DMS53 (cell line): ENCODE data around the gene CCL8.

Experiments
- DNase-seq: peaks from one replicate; lab custom pipeline; 2025; lab: John Stamatoyannopoulos, UW

Gene CCL8

DNA sequence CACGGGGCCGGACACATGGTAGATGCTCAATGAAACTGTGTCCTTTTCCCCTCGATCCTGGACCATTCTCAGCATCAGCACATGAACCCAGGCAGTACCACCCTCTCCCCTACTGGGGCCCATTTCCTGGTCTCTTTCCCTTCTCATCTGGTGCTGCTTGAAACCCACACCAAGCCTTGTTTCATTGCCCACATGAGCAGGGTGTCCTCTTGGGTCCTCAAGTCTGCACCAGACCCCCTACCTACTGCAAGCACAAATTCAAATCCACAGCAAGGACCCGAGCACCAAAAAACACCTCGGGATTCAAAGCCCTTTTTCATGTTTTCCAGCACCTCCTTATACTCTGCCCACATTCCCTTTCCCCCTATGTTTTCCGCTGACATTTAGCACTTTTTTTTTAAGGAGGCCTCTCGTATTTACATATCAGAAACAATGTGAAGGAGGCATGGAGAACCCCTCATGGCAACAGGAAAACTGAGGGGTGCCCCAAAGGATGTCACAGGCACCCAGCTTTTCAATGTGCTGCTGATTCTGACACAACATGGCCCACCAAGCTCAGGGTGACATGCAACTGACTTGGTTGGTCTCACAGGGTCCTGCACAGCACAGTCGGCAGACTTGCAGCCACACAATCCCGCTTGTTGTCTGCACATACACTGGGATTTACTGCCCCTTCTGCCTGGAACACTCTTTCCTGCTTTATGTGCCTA, 48.4 kb downstream of the CCL8 start:
- no peak for DNase-seq

DNA sequence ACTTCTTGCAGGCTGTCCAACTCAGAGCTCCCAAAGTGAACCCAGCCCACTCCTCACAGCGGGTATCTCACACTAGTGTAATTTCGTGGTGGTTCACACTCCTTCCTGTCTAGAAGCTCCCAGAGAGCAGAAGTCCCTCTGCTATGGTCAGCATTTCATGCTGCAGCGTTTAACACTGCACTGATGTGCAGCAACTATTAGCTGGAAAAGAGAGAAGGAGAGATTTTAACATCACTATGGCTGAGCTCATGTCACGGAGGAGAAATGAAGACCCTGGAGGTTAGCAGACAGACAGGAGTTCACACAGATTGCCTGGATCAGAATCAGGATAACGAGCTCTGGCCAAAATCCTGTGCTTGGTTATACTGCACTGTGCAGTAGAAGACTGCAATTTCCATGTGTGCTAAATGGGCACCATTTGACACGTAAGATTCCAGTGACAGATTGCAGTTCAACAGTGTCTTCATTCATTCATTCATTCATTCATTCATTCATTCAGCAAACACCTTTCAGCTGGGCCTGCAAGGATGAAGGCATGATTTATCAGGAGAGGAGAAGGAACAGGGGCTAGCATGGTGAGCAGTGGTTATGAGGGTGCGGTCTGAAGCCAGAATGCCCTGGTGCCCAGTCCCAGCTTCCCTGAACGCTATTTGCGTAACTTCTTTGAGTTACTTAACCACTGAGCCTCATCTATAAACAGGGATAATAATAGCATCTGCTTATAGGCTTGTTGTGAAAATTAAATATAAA, 49.1 kb downstream of the CCL8 start:
- no peak for DNase-seq

GRCh38 chr17:34368946-34369500, 49.8 kb downstream of the CCL8 start:
- no peak for DNase-seq

GRCh38 chr17:34369571-34369970, 50.3 kb downstream of the CCL8 start:
- DNase-seq, result no peak

DNA sequence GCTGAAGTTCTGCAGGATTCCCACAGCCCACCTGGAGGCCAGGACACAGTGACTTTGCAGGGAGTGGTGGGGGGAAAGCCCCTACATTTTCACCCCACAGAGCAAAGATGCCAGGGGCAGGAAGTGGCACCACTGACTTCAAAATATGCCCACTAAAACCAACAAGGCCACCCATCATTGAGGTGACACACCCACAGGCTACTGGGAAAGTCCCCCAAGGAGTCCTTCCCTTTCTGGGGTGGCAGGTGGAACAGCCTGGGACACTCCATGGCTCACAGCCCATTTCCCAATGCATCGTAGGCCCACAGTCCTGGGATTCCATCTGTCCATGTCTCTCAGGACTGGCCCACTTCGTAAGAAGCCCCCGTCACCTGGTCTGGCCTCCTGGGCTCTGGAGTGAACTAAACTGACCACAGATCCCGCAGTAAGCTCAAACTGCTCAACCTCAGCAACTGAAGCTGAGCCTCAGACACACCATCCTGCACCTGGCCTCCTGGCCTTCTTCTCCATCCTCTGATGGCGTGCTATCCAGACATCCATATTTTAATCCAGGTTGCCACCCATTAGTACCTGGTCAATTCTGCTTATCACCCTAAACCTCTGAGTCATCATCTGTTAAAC, 51.3 kb downstream of the CCL8 start:
- DNase-seq, result no peak

DNA sequence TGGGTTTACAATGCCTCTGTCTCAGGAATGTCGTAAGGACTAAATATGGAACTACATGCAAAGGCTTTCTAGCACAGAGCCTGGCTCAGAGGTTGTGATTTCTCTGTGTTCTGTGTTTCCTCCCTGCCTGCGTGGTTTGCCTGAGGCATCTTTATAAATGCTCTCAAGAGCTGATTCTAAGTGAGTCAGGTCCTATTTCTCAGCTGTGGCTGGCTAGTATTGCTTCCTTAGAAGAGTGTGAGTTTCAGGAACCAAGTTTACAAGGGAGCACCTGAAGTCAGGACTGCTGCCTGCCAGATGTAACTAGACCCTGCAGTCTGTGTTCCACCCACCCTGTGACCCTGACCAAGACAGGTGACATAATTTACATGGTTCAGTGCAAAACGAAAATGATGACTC, 51.8 kb downstream of the CCL8 start:
- no peak for DNase-seq
